Measurements from ENCODE around the gene NID1. TPM values are rescaled to one million over a fixed set of nuclear protein-coding genes. Genes with fewer than 3 reads are reported as not detected.

NID1 gene
- total RNA-seq, result 100 to 1,000 TPM in 1 of 8 experiments, 10 to 100 TPM in 3, 1 to 10 TPM in 4; 5.1 to 271 (median 8.9) TPM

DNA sequence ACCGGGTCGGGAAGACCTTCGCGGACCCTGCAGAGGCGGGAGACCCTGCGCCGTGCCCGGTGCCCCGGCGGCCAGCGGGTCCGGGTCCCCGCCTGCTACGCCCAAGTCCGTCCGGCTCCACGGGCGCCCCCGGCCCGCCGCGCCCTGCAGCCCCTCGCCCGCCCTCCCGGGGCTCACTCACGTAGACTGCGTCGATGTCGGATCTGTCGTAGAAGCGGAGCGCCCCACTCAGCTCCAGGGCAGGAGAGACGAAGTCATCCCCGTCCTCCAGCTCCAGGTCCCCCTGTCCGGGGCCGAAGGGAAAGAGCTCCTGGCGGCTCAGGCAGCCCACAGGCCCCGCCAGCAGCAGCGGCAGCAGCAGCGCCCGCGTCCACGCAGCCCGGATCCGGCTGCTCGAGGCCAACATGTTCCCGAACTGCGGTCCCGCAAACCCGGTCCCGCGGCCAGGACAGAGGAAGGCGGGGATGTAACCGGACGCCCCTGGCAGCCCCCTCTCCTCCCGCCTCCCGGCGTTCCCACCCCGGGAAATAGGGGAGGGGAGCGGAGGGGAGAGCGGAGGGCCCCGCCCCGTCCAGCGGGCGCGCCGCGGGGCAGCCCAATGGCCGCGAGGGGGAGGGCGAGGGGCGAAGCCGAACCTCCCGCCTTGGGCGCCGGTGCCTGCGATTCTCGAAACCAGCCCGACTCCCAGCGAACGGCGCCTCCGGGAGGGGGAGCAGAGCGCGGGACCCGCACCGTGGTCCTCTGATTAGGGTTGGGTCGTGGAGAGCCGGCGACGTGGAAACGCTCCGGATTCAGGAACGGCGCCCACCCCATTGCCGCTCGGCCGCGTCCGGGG is at the start of gene NID1:
TSS of gene NID1 (minus strand) at position 417 of the 835 bp plus-strand sequence. CDS start at position 406, 11 bp downstream.
- H3K4me3 ChIP-seq, result peak within 1 kb of the TSS; percentile 43 to 63 (median 52)
- in situ Hi-C loops (cut with MboI; ENCODE audit: low pct_unique_long_range_greater_than_20kb in 2 of 9, low sequenced_read_pairs in 9 of 9, unreplicated experiment in 9 of 9), result no loop called here
- WGBS, 10 experiments, result 0 to 4% (median 2%) methylated on average over 9 to 31 of the region's 100 CpGs; no CpG with 5 or more reads in 7 of the 10 experiments
- peaks cover 18 to 26% of the 10 kb centered on the region in 2 donors for H3K4me1 ChIP-seq (replicated peaks in 1 of 2)
- H3K27ac ChIP-seq, result no peak within 1 kb of the TSS
- ATAC-seq (replicated peaks in 6 of 8), result peak; percentile 58 to 77 (median 68)

DNA sequence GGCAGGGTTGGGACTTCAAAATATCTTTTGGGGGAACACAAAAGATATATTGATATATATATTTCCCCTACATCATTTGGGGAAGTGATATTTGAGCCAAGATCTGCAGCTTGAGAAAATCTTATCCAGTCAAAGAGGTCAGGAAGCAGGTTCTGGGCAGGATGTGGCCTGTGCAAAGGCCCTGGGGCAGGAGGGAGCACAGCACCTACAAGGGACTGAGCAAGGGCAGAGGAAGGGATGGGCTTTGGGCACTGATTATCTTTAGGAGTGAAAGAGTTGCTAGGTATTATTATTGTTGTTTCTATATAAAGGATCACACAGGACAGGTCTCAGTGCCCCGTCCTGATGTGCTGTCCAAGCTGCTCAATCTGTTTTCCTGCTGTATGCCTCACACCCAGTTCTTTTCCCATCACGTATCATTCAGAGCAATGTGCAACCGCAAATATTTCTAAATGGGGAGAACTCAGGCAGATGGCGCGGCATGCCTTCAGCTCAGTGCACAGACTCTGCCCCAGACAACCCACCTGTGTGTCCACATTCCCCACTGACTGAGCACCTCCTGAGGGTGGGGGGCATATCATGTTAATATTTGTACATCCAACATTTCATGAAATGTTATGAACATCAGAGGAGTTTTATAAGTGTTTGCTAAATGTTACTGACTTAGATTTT is 49.3 kb upstream of the NID1 start:
- ATAC-seq (replicated peaks in 6 of 8), result no peak
- no peak overlapping the region for H3K4me3 ChIP-seq
- WGBS, 10 experiments, result 60 to 100% (median 88%) methylated on average over 1 to 5 of the region's 5 CpGs; no CpG with 5 or more reads in 3 of the 10 experiments
- H3K4me1 ChIP-seq (replicated peaks in 1 of 2), result no peaks in the 10 kb centered on the region
- in situ Hi-C loops (cut with MboI; ENCODE audit: low pct_unique_long_range_greater_than_20kb in 2 of 9, low sequenced_read_pairs in 9 of 9, unreplicated experiment in 9 of 9), result loop anchor here (10.0 to 25.0 kb wide), 3 partner anchors 371 to 1448 kb away; no protein-coding TSS in a partner anchor
- no peak overlapping the region for H3K27ac ChIP-seq

DNA sequence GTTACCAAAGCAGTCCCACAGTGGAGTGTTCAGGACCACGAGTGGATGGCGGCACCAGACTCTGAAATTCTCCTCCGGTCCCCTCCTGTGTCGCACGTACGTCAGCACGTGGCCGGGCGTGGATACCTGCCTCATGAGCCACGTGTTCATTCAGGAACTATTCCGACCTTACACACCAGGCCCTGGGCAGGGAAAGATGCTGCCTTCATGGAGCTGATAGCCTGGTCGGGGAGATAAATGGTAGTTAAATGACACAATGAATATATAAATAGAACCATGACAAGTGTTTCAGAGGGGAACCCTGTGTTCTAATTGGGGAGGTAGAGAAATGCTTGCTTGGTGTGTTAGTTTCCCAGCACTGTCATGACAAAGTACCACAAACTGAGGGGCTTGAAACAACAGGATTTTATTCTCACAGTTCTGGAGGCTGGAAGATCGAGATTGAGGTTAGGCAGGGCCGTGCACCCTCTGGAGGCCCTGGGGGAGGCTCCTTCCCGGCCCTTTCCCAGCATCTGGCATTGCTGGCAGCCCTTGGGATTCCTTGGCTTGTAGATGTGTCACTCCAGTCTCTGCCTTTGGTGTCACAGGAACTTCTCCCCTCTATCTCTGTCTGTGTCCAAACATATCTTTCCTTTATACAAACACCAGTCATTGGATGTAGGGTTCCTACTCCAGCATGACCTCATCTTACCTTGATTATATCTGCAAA is 48.6 kb upstream of the NID1 start:
- H3K27ac ChIP-seq, result no peak overlapping the region
- in situ Hi-C loops (cut with MboI; ENCODE audit: low pct_unique_long_range_greater_than_20kb in 2 of 9, low sequenced_read_pairs in 9 of 9, unreplicated experiment in 9 of 9), result loop anchor here (10.0 to 25.0 kb wide), 3 partner anchors 371 to 1449 kb away; no protein-coding TSS in a partner anchor
- peak in 1 of 8 experiments; percentile 13 for ATAC-seq (replicated peaks in 6 of 8)
- H3K4me1 ChIP-seq (replicated peaks in 1 of 2), result no peaks in the 10 kb centered on the region
- 47 to 93% (median 72%) methylated on average over 1 to 14 of the region's 15 CpGs for WGBS, 10 experiments
- H3K4me3 ChIP-seq, result no peak overlapping the region

DNA sequence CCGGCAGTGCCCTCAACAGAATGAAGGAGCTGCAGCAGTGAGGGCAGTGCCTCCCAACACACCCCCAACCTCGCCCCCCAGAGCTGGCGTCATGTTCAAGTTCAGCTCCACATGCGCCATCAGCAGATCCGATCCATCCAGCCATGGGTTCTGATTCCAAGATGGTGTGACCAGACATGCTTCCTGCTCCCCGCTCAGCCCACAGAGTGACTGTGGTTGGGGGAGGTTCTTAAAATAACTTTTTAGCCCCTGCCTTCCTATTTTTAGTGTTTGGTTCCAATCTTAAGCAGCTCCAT is 47.4 kb upstream of the NID1 start:
- WGBS, 10 experiments, result 51 to 94% (median 83%) methylated on average over 1 to 6 of the region's 6 CpGs; no CpG with 5 or more reads in 3 of the 10 experiments
- H3K4me3 ChIP-seq, result no peak overlapping the region
- no peak overlapping the region for H3K27ac ChIP-seq
- in situ Hi-C loops (cut with MboI; ENCODE audit: low pct_unique_long_range_greater_than_20kb in 2 of 9, low sequenced_read_pairs in 9 of 9, unreplicated experiment in 9 of 9), result loop anchor here (10.0 to 25.0 kb wide), 3 partner anchors 373 to 1450 kb away; no protein-coding TSS in a partner anchor
- no peaks in the 10 kb centered on the region for H3K4me1 ChIP-seq (replicated peaks in 1 of 2)
- ATAC-seq (replicated peaks in 6 of 8), result no peak

DNA sequence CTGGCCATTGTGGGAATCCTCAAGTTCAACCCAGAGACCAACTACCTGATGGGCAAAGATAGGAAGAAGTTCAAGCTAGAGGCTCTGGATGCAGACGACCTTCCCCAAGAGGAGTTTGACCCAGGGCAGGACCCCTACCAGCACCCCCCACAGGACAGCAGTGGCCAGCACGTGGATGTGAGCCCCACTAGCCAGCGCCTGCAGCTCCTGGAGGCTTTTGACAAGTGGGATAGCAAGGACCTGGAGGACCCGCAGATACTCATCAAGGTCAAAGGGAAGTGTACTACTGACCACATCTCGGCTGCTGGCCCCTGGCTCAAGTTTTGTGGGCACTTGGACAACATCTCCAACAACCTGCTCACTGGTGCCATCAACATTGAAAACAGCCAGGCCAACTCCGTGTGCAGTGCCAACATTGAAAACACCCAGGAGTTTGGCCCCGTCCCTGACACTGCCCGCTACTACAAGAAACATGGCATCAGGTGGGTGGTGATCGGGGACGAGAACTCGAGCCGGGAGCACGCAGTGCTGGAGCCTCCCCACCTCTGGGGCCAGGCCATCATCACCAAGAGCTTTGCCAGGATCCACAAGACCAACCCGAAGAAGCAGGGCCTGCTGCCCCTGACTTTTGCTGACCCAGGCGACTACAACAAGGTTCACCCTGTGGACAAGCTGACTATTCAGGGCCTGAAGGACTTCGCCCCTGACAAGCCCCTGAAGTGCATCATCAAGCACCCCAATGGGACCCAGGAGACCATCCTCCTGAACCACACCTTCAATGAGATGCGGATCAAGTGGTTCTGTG is 46.8 kb upstream of the NID1 start:
- no peak for ATAC-seq (replicated peaks in 6 of 8)
- in situ Hi-C loops (cut with MboI; ENCODE audit: low pct_unique_long_range_greater_than_20kb in 2 of 9, low sequenced_read_pairs in 9 of 9, unreplicated experiment in 9 of 9), result loop anchor here (10.0 to 25.0 kb wide), 3 partner anchors 373 to 1451 kb away; no protein-coding TSS in a partner anchor
- H3K27ac ChIP-seq, result no peak overlapping the region

GRCh38 chr1:236110137-236110536 is 45.2 kb upstream of the NID1 start:
- Histone ChIP-seq H3K4me1 (replicated peaks in 1 of 2) (no peaks in the 10 kb centered on the region), H3K4me3 (no peak overlapping the region), H3K27ac (no peak overlapping the region)
- 33 to 100% (median 80%) methylated on average over 1 to 13 of the region's 13 CpGs; no CpG with 5 or more reads in 3 of the 10 experiments for WGBS, 10 experiments
- no peak for ATAC-seq (replicated peaks in 6 of 8)
- in situ Hi-C loops (cut with MboI; ENCODE audit: low pct_unique_long_range_greater_than_20kb in 2 of 9, low sequenced_read_pairs in 9 of 9, unreplicated experiment in 9 of 9), result loop anchor here (10.0 to 25.0 kb wide), 3 partner anchors 375 to 1452 kb away; no protein-coding TSS in a partner anchor

More for the DNA sequence above, 46.8 kb upstream of the NID1 start:
- WGBS, 10 experiments, result 40 to 95% (median 70%) methylated on average over 1 to 5 of the region's 17 CpGs; no CpG with 5 or more reads in 5 of the 10 experiments
- H3K4me3 ChIP-seq, result no peak overlapping the region
- H3K4me1 ChIP-seq (replicated peaks in 1 of 2), result no peaks in the 10 kb centered on the region

DNA sequence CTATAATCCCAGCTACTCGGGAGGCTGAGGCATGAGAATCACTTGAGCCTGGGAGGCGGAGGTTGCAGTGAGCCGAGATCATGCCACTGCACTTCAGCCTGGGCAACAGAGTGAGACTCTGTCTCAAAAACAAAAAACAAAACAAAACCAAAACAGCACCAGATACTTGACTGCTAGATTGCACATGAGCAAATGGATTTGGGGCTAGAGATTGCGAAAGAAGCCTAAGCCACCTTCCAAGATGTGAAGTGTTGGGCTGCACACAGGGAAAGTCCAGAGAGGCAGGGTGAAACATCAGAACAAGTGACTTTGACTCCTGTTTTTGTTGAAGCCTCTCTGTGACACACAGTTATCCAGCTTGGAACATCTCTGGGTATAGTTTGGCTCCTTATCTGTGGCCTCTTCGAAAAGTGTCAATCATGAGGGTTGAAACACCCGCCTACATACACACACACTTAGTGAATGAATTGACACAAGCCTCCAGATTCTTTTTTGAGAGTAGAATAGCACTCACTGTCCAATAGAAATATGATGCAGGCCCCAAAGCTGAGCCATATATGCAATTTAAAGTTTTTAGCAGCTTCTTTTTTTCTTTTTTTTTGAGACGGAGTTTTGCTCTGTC is 43.2 kb upstream of the NID1 start:
- no peak overlapping the region for H3K27ac ChIP-seq
- H3K4me3 ChIP-seq, result no peak overlapping the region
- in situ Hi-C loops (cut with MboI; ENCODE audit: low pct_unique_long_range_greater_than_20kb in 2 of 9, low sequenced_read_pairs in 9 of 9, unreplicated experiment in 9 of 9), result loop anchor here in 8 of 9 experiments (10.0 to 25.0 kb wide), 4 partner anchors 379 to 1457 kb away; no protein-coding TSS in a partner anchor
- H3K4me1 ChIP-seq (replicated peaks in 1 of 2), result no peaks in the 10 kb centered on the region
- ATAC-seq (replicated peaks in 6 of 8), result no peak
- 74 to 100% (median 92%) methylated on average over 1 to 7 of the region's 7 CpGs for WGBS, 10 experiments

DNA sequence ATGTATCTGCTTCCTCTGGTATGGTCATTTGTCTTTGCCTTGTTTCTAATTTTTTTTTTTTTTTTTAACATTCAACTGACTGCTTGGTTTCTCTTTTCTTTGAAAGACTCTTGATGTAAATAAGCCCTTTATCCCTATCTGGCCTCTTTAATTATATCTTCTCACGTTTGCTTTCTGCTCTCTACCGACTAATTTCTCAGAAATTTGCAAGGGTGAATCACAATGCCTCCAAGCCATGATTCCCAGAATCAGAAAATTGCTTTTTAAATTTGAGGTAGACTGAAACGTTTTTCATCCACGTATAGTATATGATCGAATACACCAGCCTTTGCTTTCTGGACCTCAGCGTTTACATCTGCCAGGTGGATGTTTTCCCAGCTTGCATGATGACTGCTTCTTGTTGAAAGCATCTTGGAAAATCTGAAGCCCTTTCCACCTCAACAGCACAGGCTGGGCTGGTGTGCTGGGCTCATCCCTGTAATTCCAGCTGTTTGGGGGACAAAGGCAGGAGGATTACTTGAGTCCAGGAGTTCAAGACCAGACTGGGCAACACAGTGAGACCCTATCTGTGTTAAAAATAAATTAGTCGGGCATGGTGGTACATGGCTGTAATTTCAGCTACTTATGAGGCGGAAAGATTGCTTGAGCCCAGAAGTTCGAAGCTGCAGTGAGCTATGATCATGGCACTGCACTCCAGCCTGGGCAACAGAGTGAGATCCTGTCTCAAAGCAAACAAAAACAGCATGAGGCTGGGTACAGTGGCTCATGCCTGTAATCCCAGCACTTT is 42.4 kb upstream of the NID1 start:
- H3K4me3 ChIP-seq, result no peak overlapping the region
- no peak overlapping the region for H3K27ac ChIP-seq
- in situ Hi-C loops (cut with MboI; ENCODE audit: low pct_unique_long_range_greater_than_20kb in 2 of 9, low sequenced_read_pairs in 9 of 9, unreplicated experiment in 9 of 9), result loop anchor here in 8 of 9 experiments (10.0 to 25.0 kb wide), 4 partner anchors 380 to 1457 kb away; no protein-coding TSS in a partner anchor
- 1 to 73% (median 63%) methylated on average over 4 to 9 of the region's 9 CpGs for WGBS, 10 experiments
- H3K4me1 ChIP-seq (replicated peaks in 1 of 2), result no peaks in the 10 kb centered on the region
- peak in 2 of 8 experiments; percentile 22 to 39 for ATAC-seq (replicated peaks in 6 of 8)

- in situ Hi-C loops (cut with MboI; ENCODE audit: low pct_unique_long_range_greater_than_20kb in 2 of 9, low sequenced_read_pairs in 9 of 9, unreplicated experiment in 9 of 9), result loop anchor here in 8 of 9 experiments (10.0 to 25.0 kb wide), 4 partner anchors 384 to 1461 kb away; no protein-coding TSS in a partner anchor
- WGBS, 10 experiments, result 0 to 31% (median 8%) methylated on average over 3 to 12 of the region's 13 CpGs
- Histone ChIP-seq H3K4me1 (replicated peaks in 1 of 2) (no peaks in the 10 kb centered on the region), H3K4me3 (no peak overlapping the region), H3K27ac (no peak overlapping the region)
- ATAC-seq (replicated peaks in 6 of 8), result peak; percentile 2 to 78 (median 60)
These were observed 38.8 kb upstream of the NID1 start for GRCh38 chr1:236103646-236104218.

GRCh38 chr1:236103059-236103458 is 38.2 kb upstream of the NID1 start:
- Histone ChIP-seq H3K27ac (no peak overlapping the region), H3K4me3 (no peak overlapping the region), H3K4me1 (replicated peaks in 1 of 2) (no peaks in the 10 kb centered on the region)
- in situ Hi-C loops (cut with MboI; ENCODE audit: low pct_unique_long_range_greater_than_20kb in 2 of 9, low sequenced_read_pairs in 9 of 9, unreplicated experiment in 9 of 9), result loop anchor here in 8 of 9 experiments (10.0 to 25.0 kb wide), 4 partner anchors 384 to 1462 kb away; no protein-coding TSS in a partner anchor
- 3 to 18% (median 9%) methylated on average over 4 to 7 of the region's 7 CpGs; no CpG with 5 or more reads in 5 of the 10 experiments for WGBS, 10 experiments
- no peak for ATAC-seq (replicated peaks in 6 of 8)

Measured in motor neuron (in vitro differentiated cells).